AG09319 (cell line): ENCODE results near the gene PHF19.

Experiments
- DNase-seq: peaks from one replicate; pipeline ENCODE4 v3.0.0-alpha.2; 2010; ENCODE audit warnings: low read depth; ENCODE audit errors: extremely low read depth
- CTCF ChIP-seq: IDR thresholded peaks from 2 replicates; pipeline ENCODE4 v1.5.1; 2011; ENCODE audit warnings: low read depth, mild to moderate bottlenecking, inconsistent platforms, low read length, moderate library complexity

PHF19 gene

GRCh38 chr9:120830865-120831264 is 46.1 kb downstream of the PHF19 start:
- no peak for DNase-seq
- TF ChIP-seq CTCF, result no peak

GRCh38 chr9:120830151-120830550 is 46.8 kb downstream of the PHF19 start:
- TF ChIP-seq CTCF, result no peak
- DNase-seq, result no peak

GRCh38 chr9:120829650-120830049 is 47.3 kb downstream of the PHF19 start:
- TF ChIP-seq CTCF, result no peak
- no peak for DNase-seq

- DNase-seq, result no peak
- no peak for TF ChIP-seq CTCF
Measured at GRCh38 chr9:120820095-120820494, 56.9 kb downstream of the PHF19 start.

GRCh38 chr9:120818595-120818994 is 58.4 kb downstream of the PHF19 start:
- DNase-seq, result no peak
- no peak for TF ChIP-seq CTCF

GRCh38 chr9:120815075-120815474 is 61.9 kb downstream of the PHF19 start:
- no peak for TF ChIP-seq CTCF

GRCh38 chr9:120808931-120809330 is 68.1 kb downstream of the PHF19 start:
- TF ChIP-seq CTCF, result no peak

More at GRCh38 chr9:120815075-120815474, 61.9 kb downstream of the PHF19 start:
- no peak for DNase-seq

More at GRCh38 chr9:120808931-120809330, 68.1 kb downstream of the PHF19 start:
- no peak for DNase-seq
